Stimulated activated CD4-positive, alpha-beta T cell treated with anti-CD3 and anti-CD28 coated beads, Interleukin-12 subunit alpha, Interleukin-12 subunit beta, amount 100 ng/mL, for 24 hours (primary cell): Measurements from ENCODE around the gene KPNB1.
A peak's percentile ranks its signal among the peaks of the same experiment; 100 is the strongest.

Source experiments
- DNase-seq, 2 experiments: peaks; one replicate each; pipeline ENCODE4 v3.0.0-alpha.2; 2020; ENCODE audit warnings: low read depth in 2 of 2

KPNB1 gene

DNA sequence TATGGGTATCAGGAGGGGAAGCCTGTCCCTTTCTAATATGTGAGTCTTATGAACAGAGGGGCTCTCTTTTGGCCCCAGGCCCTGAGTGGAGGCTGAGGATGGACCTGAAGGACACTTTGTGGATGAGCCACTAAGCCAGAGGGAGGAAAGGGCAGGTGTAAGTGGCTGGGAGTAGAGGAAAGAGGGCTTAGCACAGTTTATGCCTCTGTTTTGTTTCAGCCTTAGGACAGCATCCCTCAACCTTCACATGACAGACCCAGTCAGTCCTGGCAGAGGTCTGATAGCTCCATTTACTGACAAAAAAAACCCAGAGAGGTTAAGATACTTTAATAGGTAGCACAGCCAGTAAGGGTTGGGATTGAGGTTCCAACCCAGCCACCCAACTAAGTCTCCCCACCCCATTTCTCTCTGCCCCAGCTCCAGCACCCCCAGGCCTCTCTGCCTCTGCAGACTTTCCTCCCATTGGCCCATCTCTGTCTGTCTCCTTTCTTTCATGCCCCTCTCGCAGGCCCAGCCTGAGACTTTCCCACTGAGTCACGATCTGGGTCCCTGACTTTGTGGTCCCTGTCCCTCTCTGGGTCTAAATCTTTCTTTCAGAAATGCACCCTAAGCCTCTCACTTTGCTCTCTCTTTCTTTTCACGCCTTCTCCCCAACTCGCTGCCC, 78.6 kb downstream of the KPNB1 start:
- DNase-seq: no peak

DNA sequence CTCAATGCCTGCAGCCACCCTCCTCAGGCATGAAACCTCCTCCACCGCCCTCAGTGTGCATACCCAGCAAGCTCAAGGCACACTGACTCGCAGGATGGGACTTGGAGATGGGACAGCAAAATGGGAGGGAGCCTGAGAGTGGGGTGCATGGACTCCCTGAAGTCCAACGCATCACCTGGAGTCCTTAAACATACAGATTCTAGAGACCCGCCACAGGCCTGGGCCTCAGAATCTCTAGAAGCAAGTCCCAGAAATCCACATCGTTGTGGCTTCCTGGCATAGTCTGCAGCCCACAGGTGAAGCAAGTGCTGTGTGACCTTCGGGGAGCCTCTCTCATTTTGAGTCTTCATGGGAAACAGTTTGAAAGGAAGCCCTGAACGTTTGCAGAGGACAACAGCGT, 79.8 kb downstream of the KPNB1 start:
- DNase-seq: no peak

DNA sequence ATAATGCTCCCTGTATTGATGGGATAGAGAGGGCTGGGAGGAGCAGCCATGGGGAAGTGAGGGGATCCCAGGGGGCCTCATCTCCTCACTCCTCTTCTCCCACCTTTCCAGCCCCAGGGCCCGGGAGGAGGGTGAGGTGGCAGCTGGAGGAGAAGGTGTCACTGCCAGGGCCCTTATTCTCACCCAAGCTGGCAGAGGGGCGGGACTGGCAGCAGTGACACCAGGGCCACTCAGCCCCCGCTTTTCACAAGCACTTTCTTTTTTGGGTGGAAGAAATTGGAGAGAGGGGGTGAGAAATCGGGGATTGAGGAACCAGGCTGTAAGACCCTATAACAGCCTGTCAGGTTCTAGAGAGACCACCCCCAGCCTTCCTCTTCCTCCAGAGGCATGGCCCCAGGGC, 81.0 kb downstream of the KPNB1 start:
- DNase-seq: no peak

DNA sequence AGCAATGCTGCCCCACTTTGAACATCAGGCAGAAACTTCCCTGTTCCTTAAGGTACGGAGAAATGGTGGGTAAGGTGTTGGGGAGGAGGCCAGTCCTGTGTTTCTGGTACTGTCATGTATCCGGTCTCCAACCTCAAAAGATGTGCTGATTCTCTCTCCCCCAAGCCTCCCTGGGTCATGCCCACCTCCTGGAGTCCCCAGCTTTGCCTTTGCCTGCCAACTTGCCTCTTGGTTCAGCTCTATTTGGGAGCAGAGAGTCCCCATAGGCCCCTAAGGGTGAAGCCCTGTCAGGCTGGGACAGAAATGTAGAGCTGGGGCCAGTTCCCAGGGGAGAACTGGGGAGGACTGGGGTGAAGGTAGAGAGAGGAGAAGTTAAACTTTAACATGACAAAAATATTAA, 81.7 kb downstream of the KPNB1 start:
- no peak for DNase-seq

DNA sequence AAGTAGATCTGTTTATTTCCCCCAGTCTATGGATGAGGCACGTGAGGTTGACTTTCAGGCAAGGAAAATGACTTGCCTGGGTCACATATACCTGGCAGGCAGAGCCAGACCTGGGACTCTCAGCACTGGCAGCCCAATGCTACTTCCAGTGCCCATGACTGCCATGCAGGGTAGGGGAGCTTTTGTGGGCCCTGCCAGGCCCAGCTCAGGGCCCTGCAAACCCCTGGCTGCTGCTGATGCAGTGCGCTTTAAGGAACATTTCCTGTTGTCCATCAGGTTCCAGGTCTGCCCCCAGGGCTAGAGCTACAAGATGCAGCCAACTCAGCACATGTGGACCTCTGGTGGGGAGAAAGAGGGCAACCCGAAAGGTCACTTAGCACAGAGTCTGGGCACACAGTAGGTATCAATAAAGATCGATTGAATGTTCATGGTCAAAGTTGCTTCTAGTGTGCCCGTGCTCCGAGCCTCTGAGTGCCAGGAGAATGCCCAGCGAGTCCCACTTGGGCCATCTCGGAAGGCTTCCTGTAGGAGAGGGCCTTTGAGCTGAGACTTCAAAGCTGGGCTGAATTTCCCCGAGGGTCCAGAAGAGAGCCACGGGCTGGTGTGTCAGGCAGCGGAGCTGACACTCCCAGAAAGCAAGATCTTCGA, 82.8 kb downstream of the KPNB1 start:
- DNase-seq: no peak

DNA sequence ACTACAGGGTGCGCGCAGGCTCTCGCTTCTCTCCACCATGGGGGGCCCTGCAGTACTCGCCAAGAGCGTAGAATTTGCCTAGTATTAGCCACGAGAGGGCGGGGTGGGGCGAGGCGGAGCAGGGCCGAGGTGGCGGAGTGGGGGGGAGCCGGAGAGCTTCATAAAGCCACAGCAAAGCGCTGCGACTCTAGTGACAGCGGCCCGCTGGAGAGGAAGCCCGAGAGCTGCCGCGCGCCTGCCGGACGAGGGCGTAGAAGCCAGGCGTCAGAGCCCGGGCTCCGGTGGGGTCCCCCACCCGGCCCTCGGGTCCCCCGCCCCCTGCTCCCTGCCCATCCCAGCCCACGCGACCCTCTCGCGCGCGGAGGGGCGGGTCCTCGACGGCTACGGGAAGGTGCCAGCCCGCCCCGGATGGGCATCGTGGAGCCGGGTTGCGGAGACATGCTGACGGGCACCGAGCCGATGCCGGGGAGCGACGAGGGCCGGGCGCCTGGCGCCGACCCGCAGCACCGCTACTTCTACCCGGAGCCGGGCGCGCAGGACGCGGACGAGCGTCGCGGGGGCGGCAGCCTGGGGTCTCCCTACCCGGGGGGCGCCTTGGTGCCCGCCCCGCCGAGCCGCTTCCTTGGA, 83.4 kb downstream of the KPNB1 start, which contains the start of gene TBX21:
TBX21 (plus strand) TSS at position 190 of the 627 bp plus-strand sequence; CDS start at position 409, 219 bp downstream.
- peak; percentile 84 to 93 for DNase-seq

DNA sequence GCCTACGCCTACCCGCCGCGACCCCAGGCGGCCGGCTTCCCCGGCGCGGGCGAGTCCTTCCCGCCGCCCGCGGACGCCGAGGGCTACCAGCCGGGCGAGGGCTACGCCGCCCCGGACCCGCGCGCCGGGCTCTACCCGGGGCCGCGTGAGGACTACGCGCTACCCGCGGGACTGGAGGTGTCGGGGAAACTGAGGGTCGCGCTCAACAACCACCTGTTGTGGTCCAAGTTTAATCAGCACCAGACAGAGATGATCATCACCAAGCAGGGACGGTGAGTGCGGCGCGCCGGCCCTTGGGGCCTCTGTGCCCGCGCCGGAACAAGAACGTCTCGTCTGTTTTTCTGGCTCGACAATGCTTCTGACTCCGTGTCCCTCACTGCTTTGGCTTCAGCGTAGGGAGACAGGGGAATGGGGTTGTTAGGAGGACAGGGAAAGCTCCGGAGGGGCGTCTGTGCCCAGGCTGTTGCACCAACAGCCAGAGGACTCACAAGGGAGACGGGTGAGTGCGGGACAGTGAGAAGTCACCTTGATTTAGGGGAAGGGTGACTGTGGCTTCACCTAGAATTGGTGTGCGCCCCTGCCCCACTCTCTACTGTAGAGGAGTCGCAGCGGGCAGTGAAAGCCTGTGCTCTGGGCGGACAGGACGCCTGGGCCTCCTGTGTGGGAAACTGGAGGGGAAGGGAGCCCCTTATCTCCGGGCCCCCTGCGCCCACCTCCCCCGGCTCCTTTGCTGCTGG, 84.1 kb downstream of the KPNB1 start:
- no peak for DNase-seq

DNA sequence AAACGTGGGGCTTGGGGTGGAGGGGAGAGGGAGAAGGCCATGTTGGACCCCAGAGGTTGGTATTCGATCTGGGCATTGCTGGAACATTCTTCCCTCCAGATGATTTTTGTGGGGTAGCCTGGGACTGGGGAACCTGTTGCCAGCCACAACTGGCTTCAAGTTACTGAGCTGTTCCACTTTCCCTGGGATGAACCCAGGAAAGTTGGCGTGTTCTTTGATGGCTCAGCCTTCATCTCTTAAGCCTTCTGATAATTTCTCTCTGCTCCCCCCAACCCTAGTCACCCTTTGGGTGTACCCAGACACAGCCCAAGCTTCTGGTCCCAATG, 85.4 kb downstream of the KPNB1 start:
- DNase-seq: no peak
